HEK293 (cell line): Measurements from ENCODE around the gene MAGI2.

Source experiments
- CTCF ChIA-PET: fragments of 350-600 bp; formaldehyde crosslinking; extraction: SDS; loops from one replicate; lab custom pipeline; 2021; ENCODE audit warnings: antibody characterized with exemption; lab: Yijun Ruan, JAX
- POLR2A ChIA-PET: fragments of 300-600 bp; formaldehyde crosslinking; extraction: SDS; loops from one replicate; lab custom pipeline; 2020; ENCODE audit warnings: antibody characterized with exemption, inconsistent platforms; lab: Yijun Ruan, JAX
- H3K27ac ChIP-seq: fragments of 200-500 bp; sonication (Bioruptor generic); 2 replicates; pipeline ENCODE4 v1.5.1; 2014; ENCODE audit warnings: low read depth, low read length, control low read depth, inconsistent platforms; ENCODE audit errors: extremely low read depth
- H3K36me3 ChIP-seq, 2 experiments: fragments of 200-500 bp in 1 of 2; sonication (Bioruptor generic) in 1 of 2; 1 replicate in 1 of 2; 2 replicates in 1 of 2; pipeline ENCODE4 v1.5.1; 2014 to 2017; ENCODE audit warnings: inconsistent platforms in 2 of 2, low read length in 2 of 2; ENCODE audit not compliant: control insufficient read depth in 2 of 2, insufficient read depth in 1 of 2
- H3K4me1 ChIP-seq: fragments of 200-500 bp; sonication (Bioruptor generic); 2 replicates; pipeline ENCODE4 v1.5.1; 2014; ENCODE audit warnings: mild to moderate bottlenecking, low read length, inconsistent platforms; ENCODE audit not compliant: control insufficient read depth, insufficient read depth
- H3K4me3 ChIP-seq: 2 replicates; pipeline ENCODE4 v1.5.1; 2011; ENCODE audit warnings: low read depth, mild to moderate bottlenecking, control low read depth, low read length, moderate library complexity
- H3K9me3 ChIP-seq: fragments of 200-500 bp; sonication (Bioruptor generic); 2 replicates; pipeline ENCODE4 v1.5.1; 2014; ENCODE audit warnings: low read depth, low read length, inconsistent platforms; ENCODE audit not compliant: control insufficient read depth, insufficient read depth
- ATF2 ChIP-seq: fragments of 450-650 bp; formaldehyde crosslinking; IDR thresholded peaks from 2 replicates; pipeline ENCODE4 v1.5.1; 2016; ENCODE audit warnings: missing biosample characterization, missing genetic modification characterization, low read depth
- GLI4 ChIP-seq: fragments of 450-650 bp; formaldehyde crosslinking; IDR thresholded peaks from 2 replicates; pipeline ENCODE4 v1.5.1; 2016; ENCODE audit warnings: missing biosample characterization, missing genetic modification characterization
- GLIS1 ChIP-seq: fragments of 450-650 bp; formaldehyde crosslinking; IDR thresholded peaks from 2 replicates; pipeline ENCODE4 v1.5.1; 2016; ENCODE audit warnings: missing biosample characterization, missing genetic modification characterization
- PRDM10 ChIP-seq: fragments of 450-650 bp; formaldehyde crosslinking; IDR thresholded peaks from 2 replicates; pipeline ENCODE4 v1.5.1; 2016; ENCODE audit warnings: missing biosample characterization, missing genetic modification characterization
- ZBTB11 ChIP-seq: fragments of 450-650 bp; formaldehyde crosslinking; conservative IDR thresholded peaks from 2 replicates; pipeline ENCODE4 v1.5.1; 2016; ENCODE audit warnings: low read depth, missing biosample characterization, missing genetic modification characterization
- ZNF10 ChIP-seq: fragments of 450-650 bp; formaldehyde crosslinking; IDR thresholded peaks from 2 replicates; pipeline ENCODE4 v1.5.1; 2017; ENCODE audit warnings: missing biosample characterization, missing genetic modification characterization
- ZNF239 ChIP-seq: fragments of 450-650 bp; formaldehyde crosslinking; IDR thresholded peaks from 2 replicates; pipeline ENCODE4 v1.5.1; 2016; ENCODE audit warnings: missing biosample characterization, missing genetic modification characterization
- ZNF341 ChIP-seq: fragments of 450-650 bp; formaldehyde crosslinking; IDR thresholded peaks from 2 replicates; pipeline ENCODE4; 2016; ENCODE audit warnings: low read depth, missing biosample characterization, missing genetic modification characterization
- ZNF629 ChIP-seq: fragments of 450-650 bp; formaldehyde crosslinking; IDR thresholded peaks from 2 replicates; pipeline ENCODE4 v1.5.1; 2017; ENCODE audit warnings: missing biosample characterization, missing genetic modification characterization

The MAGI2 gene

GRCh38 chr7:79454361-79454960 is 994 bp upstream of the MAGI2 start:
- Histone ChIP-seq H3K36me3 (no peaks in the 10 kb centered on the region), H3K4me1 (peaks cover 3% of the 10 kb centered on the region), H3K27ac (peak overlapping the region; percentile 86), H3K9me3 (no peaks in the 10 kb centered on the region), H3K4me3 (peak overlapping the region; percentile 59)
- CTCF ChIA-PET = interaction anchor here (0.6 kb wide), 1 partner anchor 281 kb away, joined by 3 read pairs; no protein-coding TSS in a partner anchor
- TF ChIP-seq ZNF239 (tag by site-specific recombination) (no peak), ZNF629 (tag by site-specific recombination) (no peak), GLIS1 (no peak), PRDM10 (peak; percentile 45), ZNF10 (0 out of 2 replicates have a peak, but pooled peaks have one; percentile 21), ZBTB11 (tag by site-specific recombination) (no peak)
- POLR2A ChIA-PET = no interaction called here

- Histone ChIP-seq H3K9me3 (no peaks in the 10 kb centered on the region), H3K4me1 (peaks cover 3% of the 10 kb centered on the region), H3K27ac (peak overlapping the region; percentile 86), H3K4me3 (peak overlapping the region; percentile 59)
- CTCF ChIA-PET = interaction anchor here (0.5 to 0.7 kb wide), 3 partner anchors 14 to 428 kb away, joined by 4 read pairs; no protein-coding TSS in a partner anchor
- POLR2A ChIA-PET = interaction anchor here (0.7 to 0.8 kb wide), 4 partner anchors 10 to 441 kb away, joined by 3 to 7 read pairs (median 3); no protein-coding TSS in a partner anchor
- TF ChIP-seq ATF2 (tag by site-specific recombination) (no peak), ZNF341 (tag by site-specific recombination) (peak; percentile 88), PRDM10 (peak; percentile 88), GLI4 (tag by site-specific recombination) (0 out of 2 replicates have a peak, but pooled peaks have one; percentile 96)
- TF ChIP-seq, all 188 proteins: peak for 3
- H3K36me3 ChIP-seq = no peaks in the 10 kb centered on the region
These were observed 255 bp downstream of the MAGI2 start for GRCh38 chr7:79453266-79453557.
